ENCODE data around the gene IQCB1.
"Not testable (repeated sequence)": the region's sequence is repeated elsewhere in the genome, so short reads cannot be mapped to it uniquely, and the experiment has no call there.

Gene IQCB1

DNA sequence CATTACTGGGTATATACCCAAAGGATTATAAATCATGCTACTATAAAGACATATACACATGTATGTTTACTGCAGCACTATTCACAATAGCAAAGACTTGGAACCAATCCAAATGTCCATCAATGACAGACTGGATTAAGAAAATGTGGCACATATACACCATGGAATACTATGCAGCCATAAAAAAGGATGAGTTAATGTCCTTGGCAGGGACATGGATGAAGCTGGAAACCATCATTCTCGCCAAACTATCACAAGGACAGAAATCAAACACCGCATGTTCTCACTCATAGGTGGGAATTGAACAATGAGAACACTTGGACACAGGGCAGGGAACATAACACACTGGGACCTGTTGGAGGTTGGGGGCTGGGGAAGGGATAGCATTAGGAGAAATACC is 91.8 kb downstream of the IQCB1 start:
- not testable (repeated sequence) for DNase-seq

DNA sequence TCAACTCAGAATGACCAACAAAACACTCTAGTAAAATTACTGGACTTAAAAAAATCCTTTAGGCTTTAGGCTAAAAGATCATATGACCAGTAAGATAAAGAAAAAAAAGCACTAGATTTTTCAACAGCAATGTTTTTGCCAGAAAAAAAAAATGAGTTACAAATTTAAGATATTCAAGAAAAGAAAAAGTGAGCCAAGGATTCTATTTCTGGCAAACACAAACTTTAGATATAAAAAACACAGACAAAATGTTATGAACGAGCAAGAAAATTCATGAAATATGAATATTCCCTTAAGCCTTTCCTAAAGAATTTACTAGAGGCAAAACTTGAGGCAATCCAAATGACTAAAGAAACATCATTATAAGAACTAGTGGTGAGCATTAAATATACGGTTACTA is 94.0 kb downstream of the IQCB1 start:
- DNase-seq, result no peak

DNA sequence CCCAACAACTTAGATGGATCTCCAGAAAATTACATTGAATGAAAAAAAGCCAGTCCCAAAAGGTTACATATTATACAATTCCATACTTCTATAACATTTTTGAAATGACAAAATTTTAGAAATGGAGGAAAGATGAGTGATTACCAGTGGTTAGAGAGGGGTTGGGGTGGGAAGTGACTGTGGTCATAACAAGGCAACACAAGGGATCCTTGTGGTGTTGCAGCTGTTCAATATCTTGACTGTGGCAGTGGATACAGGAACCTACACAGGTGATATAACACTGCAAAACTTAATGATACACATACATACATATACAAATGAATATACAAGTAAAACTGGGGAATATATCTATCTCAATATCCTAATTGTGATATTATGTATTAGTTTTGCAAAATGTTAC is 95.0 kb downstream of the IQCB1 start:
- no peak for DNase-seq

DNA sequence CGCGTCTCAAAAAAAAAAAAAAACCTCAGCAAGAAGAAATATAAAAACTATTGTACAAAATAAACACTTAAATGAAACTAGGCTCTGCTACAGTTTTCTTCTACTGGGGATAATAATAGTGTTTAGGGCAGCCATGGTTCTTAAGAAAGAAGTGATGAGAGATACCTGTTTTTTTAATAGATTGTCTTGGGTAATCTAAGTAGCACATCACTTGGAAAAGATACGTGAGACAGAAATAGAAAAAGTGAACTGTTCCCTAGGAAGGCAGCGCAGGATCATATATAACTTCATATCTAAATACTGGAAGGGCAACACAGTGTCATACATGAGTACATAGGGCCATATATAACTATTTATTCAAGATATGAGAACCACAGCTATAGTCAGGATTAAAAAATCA is 97.2 kb downstream of the IQCB1 start:
- DNase-seq, result no peak

DNA sequence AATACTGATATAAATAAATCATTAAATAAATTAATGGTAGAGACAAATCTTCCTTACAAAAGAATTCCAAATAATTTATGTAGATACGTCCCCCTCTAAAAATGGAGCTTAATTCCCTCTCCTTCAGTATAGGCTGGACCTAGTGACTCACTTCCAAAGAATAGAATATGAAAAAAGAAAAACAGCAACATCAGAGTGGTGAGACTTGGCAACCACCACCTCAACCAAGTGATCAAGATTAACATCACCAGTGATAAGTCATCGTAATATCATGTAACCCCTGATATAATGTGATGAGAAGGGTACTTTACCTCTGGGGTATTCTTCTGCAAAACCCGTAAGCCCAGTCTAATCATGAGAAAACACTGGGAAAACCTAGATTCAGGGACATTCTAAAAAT is 98.7 kb downstream of the IQCB1 start:
- no peak for DNase-seq

DNA sequence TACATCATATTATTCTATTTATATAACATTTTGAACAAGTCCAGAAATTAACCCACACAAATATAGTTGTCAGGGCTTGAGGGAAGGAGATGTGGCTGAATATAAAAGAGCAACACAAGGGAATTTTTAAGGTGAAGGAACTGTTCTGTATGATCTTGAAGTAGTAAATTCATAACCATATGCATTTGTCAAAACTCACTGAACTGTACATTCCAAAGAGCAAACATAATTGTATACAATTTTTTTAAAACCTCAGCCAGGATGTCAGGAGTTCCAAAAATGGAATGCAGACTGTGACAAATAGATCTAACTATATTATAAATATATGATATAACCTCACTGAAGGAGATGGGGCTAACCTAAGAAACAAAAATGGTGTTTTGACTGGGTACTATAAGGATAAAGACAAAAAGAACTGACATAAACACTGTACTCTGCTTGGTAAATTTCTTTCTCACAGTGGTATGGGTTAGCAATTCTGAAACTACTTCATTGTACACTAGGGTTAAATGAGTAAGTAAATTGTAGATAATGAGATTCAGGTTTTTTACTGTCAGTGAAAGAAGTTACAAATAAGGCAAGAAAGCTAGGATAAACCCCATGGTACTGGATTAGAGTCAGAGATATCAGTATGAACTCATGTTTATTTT is 99.7 kb downstream of the IQCB1 start:
- DNase-seq, result no peak

DNA sequence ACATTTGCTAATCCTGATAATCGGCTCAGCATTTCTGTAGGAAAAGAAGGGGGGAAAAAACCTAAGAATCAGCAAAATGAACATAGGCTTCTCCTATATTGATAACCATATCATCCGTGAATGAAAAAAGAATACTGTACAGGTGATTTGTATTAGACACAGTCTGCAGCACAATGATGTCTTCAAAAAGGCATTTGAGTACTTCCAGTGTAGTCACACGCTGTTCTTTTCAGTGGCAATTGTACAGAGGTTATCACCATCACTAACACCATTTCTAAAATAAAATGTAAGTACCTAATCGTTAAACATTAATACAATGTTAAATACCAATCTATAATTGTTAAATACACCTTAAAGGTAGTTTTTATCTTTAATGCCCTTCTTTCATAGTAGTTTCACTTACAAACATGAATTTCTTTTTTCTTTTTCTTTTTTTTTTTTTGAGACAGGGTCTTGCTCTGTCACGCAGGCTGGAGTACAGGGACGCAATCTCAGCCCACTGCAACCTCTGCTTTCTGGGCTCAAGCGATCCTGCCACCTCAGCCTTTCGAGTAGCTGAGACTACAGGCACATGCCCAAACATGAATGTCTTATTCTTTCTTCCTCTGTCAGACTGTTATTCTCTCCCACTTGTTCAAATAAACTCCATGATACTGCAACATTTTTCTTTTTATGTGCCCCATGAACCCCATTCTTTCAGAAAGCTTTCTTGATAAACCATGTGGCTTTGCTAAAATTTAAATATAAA is 103.7 kb downstream of the IQCB1 start:
- no peak for DNase-seq

DNA sequence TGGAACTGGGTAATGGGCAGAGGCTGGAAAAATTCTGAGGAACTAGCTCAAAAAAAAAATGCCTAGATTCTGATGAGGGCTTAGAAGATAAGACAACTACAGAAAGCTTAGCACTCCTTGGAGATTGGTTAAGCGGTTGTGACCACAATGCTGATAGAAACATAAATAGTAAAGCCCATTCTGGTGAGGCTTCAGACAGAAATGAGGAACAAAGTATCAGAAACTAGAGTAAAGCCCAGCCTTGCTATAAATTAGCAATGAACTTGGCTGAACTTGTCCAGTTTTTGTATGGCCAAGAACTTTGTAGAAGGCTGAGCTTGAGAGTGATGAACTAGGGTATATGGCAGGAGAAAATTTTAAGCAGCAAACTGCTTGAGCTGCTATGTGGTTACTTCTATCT is 110.7 kb downstream of the IQCB1 start:
- no peak for DNase-seq

DNA sequence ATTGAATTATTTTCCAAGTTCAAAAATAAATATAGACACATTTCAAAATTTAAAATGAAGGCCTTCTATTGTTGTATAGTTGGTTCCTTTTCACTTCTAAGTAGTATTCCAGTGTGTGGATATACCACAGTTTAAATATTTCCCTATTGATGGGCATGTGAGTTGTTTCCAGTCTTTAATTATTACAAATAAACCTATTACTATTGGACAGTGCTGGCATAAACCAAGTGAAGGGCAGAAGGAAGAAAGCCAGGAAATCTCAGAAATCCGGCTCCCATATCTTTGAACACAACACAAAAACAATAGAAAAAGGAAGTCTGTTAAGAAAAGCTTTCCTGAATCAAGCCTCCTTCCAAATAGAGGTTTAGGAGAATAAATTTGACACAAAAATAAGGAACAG is 111.4 kb downstream of the IQCB1 start:
- no peak for DNase-seq

DNA sequence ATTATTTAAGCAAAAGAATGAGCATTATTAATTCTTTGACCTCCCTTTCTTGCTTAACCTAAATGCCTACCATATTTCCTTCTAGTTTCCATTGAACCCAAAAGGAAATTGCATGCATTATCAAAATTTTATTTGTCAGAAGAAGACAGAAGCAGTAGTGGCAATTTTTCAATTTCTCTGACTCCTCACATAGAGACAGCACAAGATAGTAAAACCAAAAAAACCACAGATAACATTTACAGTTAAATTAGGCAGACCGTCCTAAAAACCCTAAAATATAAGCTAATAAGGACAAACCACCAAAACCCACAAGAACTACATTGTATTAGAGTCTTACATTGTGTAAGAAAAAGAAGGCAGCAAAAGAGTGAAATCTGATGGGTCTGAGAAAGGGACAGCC is 112.4 kb downstream of the IQCB1 start:
- no peak for DNase-seq

DNA sequence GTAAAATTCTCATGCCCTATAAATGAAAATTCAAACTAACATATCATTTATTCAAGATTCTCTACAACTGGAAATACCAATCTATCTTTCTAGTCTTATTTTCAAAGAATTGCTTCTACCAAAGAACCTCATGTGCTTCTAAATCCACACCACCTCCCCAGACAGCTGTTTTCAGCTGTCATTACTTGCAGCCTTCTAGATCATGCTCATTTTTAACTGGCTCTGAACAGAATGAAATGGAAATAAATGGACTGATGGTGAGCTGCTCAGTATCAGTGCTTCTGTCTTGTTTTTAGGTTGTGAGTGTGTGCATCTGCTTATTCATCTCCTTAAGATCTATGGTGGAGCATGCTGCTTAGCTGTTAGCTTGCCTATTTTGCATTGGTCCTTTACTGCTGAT is 114.7 kb downstream of the IQCB1 start:
- DNase-seq, result no peak
